HG03175 (cell line): ENCODE measurements around the gene NT5DC1.

Experiments
- ATAC-seq: cut with Tn5 transposase; IDR thresholded peaks from one replicate; pipeline ENCODE4 v1.9.1; 2021; ENCODE audit warnings: mild to moderate bottlenecking, moderate library complexity; ENCODE audit not compliant: unreplicated experiment

NT5DC1 gene

DNA sequence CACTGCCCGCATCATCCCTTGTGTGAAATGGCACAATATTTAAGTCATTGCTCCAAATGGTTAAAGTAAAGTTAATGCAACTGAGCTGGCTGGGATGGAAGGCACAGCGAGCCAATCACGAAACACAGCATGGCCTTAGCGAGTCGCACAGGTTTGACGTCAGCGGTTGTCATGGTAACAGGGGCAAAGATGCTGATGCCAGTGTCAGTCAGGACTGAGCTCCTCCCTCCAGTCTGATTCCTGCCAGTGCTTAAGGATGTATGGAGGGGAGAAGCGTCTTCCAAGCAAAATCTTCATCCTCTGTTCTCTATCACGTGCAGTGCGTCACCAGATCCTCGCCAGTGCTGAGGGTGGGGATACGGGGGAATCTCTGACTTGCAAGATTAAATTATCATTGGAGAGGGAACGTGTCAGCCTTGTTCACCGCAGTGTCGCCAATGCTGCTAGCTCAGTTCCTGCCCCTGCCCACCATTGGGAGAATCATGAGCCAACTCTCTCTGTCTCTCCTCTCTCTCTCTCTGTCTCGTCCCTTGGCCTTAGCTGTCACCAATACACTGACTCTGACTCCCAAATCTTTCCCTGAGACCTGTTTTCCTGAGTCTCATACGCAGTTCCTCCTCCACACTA, 128.7 kb downstream of the NT5DC1 start:
- no peak for ATAC-seq

- no peak for ATAC-seq
Measured at GRCh38 chr6:116234689-116235088, 134.0 kb downstream of the NT5DC1 start.

DNA sequence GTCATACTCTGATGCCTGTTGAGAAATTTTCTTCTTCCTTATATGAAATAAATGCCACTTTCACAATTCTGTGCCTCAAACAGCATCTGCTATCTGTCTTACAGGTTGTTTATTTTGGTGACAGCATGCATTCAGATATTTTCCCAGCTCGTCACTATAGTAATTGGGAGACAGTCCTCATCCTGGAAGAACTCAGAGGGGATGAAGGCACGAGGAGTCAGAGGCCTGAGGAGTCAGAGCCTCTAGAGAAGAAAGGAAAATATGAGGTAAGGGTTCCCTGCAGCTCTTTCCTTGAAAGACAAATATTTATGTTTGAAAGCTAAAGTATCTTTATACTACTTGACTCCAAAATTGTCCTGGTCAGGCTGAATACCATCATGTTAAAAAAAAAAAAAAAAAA, 137.4 kb downstream of the NT5DC1 start:
- no peak for ATAC-seq

DNA sequence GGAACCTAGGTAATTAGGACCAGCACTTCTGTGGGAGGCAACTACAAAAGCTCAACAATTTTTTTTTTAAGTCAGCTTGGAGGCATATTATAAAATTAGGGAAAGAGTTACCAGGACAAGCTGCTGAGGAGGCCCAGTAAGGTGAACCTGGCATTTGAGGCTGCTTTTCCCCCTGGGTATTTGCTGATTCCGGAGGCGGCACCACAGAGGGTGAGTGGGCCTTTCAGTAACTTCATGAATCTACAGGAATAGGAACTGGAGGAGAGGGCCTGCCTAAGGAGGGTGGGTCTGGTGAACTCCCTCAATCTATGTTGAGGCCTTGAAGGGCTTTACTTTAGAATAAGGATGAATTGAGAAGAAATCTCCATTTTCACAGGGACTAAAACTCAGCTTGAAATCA, 138.6 kb downstream of the NT5DC1 start:
- no peak for ATAC-seq

DNA sequence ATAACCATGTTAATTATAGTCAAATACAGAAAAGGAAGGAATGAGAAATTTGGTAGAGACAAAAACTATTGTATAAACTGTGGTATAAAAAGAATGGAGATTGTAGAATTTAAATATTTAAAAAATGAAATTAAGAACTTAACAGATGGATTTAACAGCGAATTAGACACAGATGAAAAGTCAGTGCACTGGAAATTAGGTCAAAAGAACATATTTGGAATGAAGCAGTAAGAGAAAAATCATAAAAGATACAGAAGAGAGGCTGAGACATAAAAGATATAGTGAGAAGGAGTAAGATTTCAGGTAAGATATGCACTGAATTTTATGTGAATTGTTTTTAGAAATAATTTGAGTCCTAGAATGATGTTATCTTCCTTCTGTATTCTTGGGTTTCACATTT, 139.2 kb downstream of the NT5DC1 start:
- no peak for ATAC-seq

- no peak for ATAC-seq
Measured at GRCh38 chr6:116244284-116244683, 143.6 kb downstream of the NT5DC1 start.

DNA sequence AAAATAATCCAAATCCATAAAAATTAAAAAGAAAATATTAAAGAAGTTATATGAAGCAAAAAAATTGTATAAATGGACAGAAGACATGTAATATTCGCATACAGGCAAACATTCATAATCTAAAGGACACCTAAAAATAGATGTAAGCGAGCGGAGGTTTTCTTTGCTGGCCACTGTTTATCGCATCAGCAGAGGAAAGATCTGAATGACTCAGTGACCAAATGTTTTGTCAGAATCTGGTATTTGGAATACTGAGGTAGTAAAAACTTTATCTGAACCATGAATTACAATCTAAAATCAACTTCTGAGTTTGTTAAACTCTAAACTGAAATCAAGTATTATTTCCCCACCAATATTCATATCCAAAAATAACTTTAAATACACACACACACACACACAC, 145.4 kb downstream of the NT5DC1 start:
- ATAC-seq, result no peak

DNA sequence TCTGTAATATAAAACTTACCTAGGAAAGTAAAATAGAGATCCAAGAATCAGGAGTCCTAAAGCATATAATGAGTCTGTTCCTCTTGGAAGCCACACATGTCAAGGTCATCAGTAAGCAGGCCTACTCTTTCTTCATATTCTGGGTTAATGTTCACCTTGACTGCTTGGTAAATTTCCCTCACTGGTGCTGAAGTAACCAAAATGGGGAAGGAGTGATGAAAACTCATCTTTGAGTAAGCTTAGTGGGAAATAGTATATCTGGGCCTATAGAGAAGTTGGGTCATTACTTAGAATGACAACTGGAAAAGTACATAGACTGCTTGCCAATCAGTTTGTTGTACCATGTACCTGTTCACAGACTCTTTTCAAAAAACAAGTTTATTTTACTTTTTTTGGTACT, 146.6 kb downstream of the NT5DC1 start:
- no peak for ATAC-seq

DNA sequence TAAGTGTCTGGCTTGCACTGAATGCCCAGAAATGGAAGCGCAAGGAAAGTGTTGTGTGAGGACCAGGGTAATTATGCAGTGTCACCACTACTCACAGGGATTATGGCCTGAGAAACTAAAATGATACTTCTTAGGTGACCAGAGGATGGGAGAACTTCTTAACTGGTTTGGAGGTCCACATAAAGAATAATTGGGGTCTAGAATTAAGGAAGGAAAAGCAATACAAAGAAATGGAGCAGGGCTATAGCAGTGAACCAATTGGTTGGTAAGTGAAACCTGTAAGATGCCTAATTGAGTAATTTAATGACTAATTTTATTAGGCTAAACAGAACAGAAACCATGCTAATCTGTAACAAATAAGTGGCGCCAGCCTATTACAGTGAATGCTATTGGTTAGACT, 147.9 kb downstream of the NT5DC1 start:
- no peak for ATAC-seq

DNA sequence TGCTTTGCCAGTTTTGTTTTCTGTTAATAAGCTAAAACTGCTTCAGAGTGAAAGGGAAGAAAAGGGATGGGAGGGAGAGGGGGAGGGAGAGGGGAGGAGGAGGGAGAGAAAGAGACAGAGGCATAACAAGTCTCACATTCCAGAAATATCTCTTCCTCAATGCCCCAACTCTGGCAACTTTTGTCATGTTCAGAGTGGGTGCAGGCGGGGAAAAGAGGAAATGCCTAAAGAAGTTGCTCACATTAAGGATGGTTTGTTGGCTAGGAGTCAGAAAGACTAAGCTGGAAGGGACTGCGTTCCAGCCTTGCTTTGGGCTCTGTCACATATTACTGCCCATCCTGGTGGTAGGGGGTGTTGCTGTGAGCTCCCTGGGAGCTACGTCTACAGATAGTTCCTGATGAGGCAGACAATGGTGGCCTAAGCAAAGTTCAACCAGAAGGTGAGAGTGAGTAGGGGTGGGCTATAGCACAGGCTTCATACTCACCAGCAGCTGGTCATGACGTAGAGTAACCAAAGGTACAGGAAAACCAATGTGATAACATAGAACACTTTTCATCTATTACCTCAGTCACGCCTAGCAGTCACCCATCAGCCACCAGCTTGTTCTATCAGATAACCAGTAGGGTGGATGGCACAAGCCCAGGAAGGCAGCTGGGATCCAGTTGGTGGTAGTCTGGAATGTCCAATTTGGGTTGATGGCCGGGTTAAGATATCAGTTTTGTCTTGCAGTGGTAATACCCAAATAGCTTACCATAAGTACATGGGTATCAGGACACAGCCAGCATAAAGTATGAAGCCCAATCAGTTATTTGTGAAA, 151.1 kb downstream of the NT5DC1 start:
- ATAC-seq, result no peak

DNA sequence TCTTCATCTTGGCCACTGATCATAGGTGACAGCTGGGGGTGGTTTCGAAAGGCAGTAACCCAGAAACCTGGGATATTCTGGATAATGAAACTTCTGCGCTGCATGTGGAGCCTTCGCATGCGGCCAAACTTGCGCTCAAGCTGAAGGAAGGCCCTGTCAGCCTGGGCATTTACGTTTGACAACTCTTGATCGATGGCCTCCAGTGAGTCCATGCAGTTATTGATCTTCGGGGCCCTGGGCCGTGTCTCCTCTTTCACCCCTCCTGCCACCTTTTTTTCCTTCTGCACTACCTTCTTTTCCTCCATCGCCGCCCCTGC, 152.5 kb downstream of the NT5DC1 start:
- ATAC-seq, result no peak

DNA sequence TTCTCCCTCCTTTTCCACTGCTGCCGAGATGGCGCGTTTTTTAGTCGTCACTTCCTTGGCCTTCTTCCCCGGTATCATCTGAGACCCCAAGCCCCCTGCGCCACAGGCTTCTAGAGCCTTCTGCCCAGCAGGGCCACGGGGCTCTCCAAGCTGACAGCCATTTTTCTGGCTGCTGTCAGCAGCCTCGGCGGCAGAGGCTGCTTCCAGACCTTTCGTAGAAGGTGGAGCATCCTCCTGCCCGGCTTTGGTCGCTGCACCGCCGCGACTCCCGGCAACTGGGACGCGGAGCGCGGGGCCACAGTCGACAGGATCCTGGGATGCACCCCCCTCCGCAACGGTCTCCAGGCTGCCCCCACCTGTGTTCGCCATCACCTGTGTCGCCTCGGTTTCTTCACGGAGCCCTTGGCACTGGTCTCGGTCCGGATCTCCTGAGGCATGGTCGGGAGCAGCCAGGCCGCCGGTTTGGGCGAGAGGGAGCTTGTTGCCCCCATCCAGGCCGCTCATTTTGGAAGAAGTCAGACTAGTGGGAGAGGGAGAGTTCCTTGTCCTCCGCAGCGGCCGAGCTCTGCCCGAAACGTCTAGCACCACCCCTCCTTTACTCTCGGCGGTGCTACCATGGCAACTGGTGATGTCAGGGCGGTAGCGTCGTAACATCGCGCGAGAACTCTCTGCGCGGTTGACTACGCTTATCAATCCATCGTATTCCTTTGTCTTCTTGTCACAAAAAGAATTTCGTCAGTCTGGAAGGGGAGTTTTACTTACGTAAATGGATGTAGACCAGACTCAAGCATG, 153.0 kb downstream of the NT5DC1 start, which contains the start of gene TSPYL4:
TSPYL4 (minus strand) TSS at position 571 of the 792 bp plus-strand sequence; CDS start at position 504, 67 bp downstream.
- peak; percentile 100 for ATAC-seq

- peak; percentile 29 for ATAC-seq
Measured at GRCh38 chr6:116254297-116255056, 153.8 kb downstream of the NT5DC1 start.

- no peak for ATAC-seq
Measured at GRCh38 chr6:116255246-116255800, 154.7 kb downstream of the NT5DC1 start.

- ATAC-seq, result no peak
Measured at GRCh38 chr6:116256694-116257093, 156.0 kb downstream of the NT5DC1 start.

DNA sequence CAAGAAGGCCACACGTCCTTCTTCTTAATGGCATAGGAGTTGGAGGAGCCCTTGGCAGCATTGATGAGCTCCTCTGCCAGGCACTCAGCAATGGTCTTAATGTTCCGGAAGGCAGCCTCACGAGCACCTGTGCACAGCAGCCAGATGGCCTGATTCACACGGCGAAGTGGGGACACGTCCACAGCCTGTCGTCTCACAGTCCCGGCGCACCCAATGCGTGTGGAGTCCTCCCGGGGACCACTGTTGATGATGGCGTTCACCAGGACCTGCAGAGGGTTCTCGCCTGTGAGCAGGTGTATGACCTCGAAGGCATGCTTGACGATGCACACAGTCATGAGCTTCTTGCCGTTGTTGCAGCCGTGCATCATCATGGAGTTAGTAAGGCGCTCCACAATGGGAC, 157.9 kb downstream of the NT5DC1 start:
- no peak for ATAC-seq

GRCh38 chr6:116263353-116263752, 162.7 kb downstream of the NT5DC1 start:
- ATAC-seq, result no peak

DNA sequence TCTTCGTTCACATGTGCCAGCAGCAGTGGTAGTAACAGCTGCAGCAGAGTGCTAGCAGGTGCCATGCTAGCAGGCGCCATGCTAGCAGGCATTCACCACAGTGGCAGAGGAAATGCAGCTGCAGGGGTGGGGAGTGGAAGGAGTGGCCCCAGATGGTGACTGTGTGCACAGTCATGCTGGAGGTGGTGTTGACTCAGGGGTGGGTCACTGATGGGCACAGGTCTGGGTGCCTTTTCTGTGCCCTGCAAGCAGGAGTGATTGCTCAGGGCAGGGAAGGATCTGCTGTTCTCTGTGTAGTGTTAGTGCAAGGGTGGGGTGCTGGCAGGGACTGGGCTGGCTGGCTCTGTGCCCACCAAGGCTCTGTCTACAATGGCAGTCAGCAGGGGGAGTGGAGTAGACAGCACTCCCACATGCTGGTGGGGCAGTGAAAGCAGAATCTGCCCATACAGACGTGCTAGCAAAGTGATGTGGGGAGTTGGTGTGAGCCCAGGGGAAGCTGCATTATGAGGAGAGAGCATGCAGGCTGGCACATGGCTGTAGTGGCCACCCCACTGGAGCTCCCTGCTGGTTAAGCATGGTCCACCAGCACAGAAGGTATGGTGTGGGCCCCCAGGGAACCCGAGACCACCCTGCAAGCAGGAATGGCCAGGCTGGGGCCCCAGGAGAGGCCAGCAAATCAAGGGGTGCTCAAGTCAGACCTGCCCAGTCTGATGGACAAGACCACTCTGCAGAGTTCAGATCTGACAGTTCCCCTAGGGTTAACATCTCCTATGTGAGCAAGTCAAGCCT, 164.6 kb downstream of the NT5DC1 start:
- no peak for ATAC-seq

DNA sequence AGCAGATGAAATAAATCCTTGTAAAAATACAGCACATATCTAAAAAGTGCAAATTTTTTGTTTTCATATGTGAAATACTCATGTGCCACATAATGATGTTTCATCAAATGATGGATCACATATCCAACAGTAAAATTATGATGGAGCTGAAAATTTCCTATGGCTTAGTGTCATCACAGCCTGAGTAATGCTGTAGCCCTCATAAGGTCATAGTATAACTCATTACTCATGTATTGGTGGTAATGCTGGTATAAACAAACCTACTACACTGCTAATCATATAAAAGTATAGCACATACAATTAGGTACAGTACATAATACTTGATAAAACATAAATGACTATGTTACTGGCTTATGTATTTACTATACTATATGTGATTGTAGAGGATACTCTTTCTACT, 166.2 kb downstream of the NT5DC1 start:
- ATAC-seq, result no peak
